Sigmoid colon (tissue), 4 donors: ENCODE results near the gene IRX4.

Experiments used
- POLR2A ChIP-seq, 2 donors: fragments of 450-650 bp; IDR thresholded peaks; one replicate each; pipeline ENCODE4 v1.6.1; 2016; ENCODE audit warnings: antibody characterized with exemption in 2 of 2, mild to moderate bottlenecking in 2 of 2, moderate library complexity in 2 of 2
- POLR2AphosphoS5 ChIP-seq, 4 donors: sonication (generic); formaldehyde crosslinking; IDR thresholded peaks; one replicate each; pipeline ENCODE4 v1.6.1; 2017; ENCODE audit warnings: antibody characterized with exemption in 4 of 4

DNA sequence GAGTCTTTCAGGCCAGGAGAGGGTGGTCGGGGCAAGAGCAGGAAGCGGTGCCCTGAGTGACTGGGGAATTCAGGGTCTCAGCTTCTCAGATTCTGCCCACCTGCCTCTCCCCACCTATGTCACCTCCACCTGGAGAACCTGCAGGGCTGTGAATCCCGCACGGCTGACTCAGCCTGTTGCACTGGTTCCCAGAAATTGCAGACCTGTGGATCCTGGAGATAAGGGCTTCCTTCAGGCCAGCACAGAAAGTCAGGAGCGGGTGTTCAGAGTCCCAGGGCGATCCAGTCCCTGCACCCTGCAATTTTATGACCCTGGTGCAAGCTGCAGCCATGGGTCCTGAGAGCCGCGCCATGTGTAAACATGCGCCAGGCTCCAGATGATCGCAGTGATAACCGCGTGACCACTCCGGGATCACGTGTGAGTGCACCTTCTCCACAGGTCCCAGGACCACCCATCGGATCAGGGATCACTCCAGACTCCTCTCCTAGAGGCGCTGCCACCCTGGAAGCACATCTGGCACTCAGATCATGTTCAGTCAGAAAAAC lies 17.8 kb downstream of the IRX4 start:
- no peak for TF ChIP-seq POLR2AphosphoS5 (IDR thresholded peaks at IDR 0.05)
- TF ChIP-seq POLR2A (IDR thresholded peaks at IDR 0.05): no peak
